Mucosa of rectum (tissue), 2 donors: ENCODE measurements around the gene OR2V2.
A peak's percentile ranks its signal among the peaks of the same experiment; 100 is the strongest.

Source experiments
- H3K27ac ChIP-seq, 2 donors: one replicate each; pipeline ENCODE4 v1.7.0; 2013; ENCODE audit warnings: inconsistent platforms in 2 of 2, low read depth in 2 of 2, low read length in 2 of 2
- H3K27me3 ChIP-seq, 2 donors: one replicate each; pipeline ENCODE4 v1.7.0; 2013; ENCODE audit warnings: low read length in 2 of 2; ENCODE audit not compliant: control insufficient read depth in 2 of 2, insufficient read depth in 2 of 2
- H3K36me3 ChIP-seq, 2 donors: one replicate each; pipeline ENCODE4 v1.7.0; 2013; ENCODE audit warnings: low read length in 2 of 2; ENCODE audit not compliant: control insufficient read depth in 2 of 2, insufficient read depth in 2 of 2
- H3K4me1 ChIP-seq, 2 donors: one replicate each; pipeline ENCODE4 v1.7.0; 2013; ENCODE audit warnings: low read length in 2 of 2, mild to moderate bottlenecking in 1 of 2; ENCODE audit not compliant: control insufficient read depth in 2 of 2, insufficient read depth in 2 of 2
- H3K4me3 ChIP-seq, 2 donors: one replicate each; pipeline ENCODE4 v1.7.0; 2013; ENCODE audit warnings: low read length in 2 of 2
- H3K9ac ChIP-seq, 2 donors: one replicate each; pipeline ENCODE4 v1.7.0; 2013; ENCODE audit warnings: low read length in 2 of 2, low read depth in 1 of 2, mild to moderate bottlenecking in 1 of 2
- H3K9me3 ChIP-seq, 2 donors: one replicate each; pipeline ENCODE4 v1.7.0; 2013; ENCODE audit warnings: low read length in 2 of 2; ENCODE audit not compliant: control insufficient read depth in 2 of 2
- donor health status: healthy.
- donor health status: Normal muscosa, but diverticular disease.

OR2V2 gene

DNA sequence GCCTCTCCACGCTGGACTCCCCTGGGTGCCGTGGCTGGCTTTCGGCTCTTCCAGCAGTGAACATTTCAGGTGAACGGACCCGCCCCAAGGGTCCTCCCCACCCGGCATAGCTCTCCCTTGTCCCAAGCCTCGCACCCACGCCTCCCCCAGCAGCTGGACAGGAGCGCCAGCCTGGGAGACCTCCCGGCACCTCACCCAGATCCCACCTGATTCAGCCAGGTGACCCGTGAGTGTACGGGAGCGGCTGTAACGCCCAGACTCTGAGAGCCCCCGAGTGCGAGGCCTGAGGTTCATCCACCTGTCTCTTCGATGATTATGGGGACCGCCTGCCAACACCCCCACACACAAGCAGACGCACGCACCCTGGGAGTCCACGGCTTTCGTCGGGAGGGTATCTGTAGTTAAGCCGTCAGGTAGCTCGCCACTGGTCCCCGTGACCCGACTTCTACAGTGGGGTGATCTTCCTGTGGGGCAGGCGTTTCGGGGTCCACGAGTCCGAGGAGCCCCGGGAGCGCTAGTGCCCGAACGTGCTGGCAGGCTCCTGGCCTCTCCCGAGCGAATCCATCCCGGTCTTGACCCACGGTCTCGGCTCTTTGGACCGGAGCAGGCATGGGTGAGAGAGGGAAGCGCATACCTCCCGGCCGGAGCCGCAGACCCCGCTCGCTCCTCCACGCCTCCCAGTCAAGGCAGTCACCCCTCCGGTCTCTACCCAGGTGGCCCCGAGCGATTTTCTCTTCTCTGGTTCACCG lies 42.8 kb downstream of the OR2V2 start:
- H3K27me3 ChIP-seq: no peaks in the 10 kb centered on the region
- peaks cover 15% of the 10 kb centered on the region in 2 donors for H3K4me1 ChIP-seq
- peak overlapping the region; percentile 90 to 98 for H3K4me3 ChIP-seq
- H3K36me3 ChIP-seq: no peaks in the 10 kb centered on the region
- H3K27ac ChIP-seq: peak overlapping the region in 1 of 2 donors; percentile 52
- H3K9ac ChIP-seq: peak overlapping the region; percentile 88 to 91
- no peaks in the 10 kb centered on the region for H3K9me3 ChIP-seq

DNA sequence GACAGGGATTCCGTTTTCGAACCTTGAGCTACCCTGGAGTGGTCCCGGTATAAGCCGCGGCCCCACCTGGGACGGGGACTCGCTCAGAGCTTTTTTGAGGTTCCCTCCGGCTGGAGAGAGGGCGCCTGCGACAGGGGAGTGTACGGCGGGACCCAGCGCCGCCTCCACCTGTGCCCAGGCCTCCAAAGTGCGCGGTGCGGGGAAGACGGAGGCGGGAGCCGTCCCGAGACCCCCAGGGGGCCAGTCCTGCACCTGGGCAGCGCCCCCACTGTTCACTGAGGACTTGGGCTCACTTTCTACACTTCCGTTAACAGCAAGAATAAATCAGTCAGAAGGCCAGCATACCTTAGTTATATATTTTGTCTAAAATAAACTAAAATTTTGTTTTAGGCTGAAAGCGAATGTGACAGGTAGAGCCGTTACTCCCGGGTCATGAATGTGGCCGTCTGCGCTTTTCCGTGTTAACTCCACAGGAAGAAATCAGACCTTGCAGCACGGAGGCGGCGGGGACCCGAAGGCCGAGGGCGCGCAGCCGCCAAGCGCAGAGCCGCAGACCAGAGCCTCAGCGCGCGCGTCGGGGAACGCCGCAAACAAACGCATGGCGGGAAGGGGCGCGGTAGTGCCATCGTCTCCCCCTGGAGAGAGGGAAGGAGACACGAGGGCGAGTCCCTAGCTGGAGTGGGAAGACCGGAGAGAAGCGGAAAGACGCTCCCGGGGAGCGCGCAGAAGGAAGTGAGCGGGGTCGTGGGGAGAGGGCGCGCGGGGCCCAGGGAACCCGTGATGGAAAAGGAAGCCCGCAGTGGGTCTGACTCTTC lies 43.5 kb downstream of the OR2V2 start:
- peak overlapping the region; percentile 86 to 92 for H3K27ac ChIP-seq
- no peaks in the 10 kb centered on the region for H3K27me3 ChIP-seq
- H3K4me3 ChIP-seq: peak overlapping the region; percentile 90 to 98
- peaks cover 15% of the 10 kb centered on the region in 2 donors for H3K4me1 ChIP-seq
- H3K36me3 ChIP-seq: no peaks in the 10 kb centered on the region
- no peaks in the 10 kb centered on the region for H3K9me3 ChIP-seq
- peak overlapping the region; percentile 88 to 91 for H3K9ac ChIP-seq

DNA sequence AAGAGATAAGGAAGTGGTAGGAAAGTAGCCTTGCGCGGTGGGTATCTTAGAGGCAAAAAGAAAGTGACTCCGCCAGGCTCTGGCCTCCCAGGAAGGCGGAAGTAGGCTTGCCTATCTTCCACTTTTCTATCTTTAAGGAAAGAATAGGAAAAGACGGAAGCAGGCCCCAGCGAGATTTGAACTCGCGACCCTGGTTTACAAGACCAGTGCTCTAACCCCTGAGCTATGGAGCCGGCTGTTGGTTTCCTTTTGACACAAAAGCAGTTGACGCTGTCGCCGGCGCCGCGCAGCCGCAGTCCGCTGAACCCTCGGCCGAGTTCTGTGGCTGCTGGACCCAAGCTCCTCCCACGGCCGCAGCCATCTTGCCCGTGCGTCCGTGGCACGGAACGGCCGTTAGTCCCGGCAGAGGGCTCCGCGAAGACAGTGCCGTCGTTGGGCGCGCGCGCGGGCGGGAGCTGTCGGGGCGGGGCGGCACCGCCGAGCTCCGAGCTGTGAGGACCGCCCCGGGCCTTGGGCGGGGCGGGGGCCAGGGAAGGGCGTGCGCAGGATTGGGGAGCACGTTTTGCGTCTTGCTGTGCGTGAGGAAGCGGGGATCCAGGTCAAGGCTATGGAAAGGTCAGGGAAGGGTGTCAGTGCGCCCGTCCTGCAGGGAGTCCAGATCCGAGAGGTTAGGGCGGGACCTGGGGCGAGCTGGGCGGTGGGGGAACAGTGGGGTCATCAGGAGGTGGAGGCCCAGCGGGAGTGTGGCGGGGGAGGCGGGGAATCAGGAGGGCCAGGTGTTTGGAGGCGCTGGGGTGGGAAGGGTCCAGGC lies 44.3 kb downstream of the OR2V2 start:
- Histone ChIP-seq H3K27ac (peak overlapping the region; percentile 86 to 92), H3K36me3 (no peaks in the 10 kb centered on the region), H3K4me1 (peaks cover 15% of the 10 kb centered on the region in 2 donors), H3K9ac (peak overlapping the region; percentile 88 to 91), H3K9me3 (no peaks in the 10 kb centered on the region), H3K27me3 (no peaks in the 10 kb centered on the region), H3K4me3 (peak overlapping the region; percentile 90 to 98)

DNA sequence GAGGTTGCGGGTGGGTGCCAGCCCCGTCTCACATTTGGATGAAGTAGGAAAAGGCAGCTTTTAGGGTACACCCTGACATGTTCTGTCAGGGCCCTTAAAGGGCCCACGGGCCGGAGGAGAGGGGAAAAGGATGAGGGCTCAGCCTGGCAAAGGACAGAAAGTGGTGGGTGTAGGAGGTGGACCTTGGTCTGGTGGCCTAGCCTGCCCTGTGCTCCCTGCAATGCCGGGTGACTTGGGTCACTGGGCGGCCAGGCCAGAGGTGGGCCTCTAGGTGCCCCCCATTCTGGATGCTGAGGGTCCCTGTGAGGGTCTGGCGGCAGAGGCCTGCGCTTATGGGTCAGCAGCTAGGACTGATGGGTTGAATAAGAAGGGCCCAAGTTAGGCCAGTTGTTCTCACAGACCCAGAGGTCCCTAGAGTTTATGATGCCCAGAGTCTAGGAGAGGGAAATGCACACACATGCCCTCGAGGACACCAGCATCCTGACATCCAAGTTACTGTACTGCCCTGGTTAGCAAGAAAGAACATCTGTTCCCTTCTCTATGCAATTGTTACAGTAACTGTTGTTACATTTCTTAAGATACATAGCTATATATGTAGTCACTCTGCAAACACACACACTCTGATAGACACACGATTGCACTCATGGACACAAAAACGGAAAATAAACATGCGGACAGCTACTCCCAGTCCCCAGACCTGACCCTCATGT lies 45.1 kb downstream of the OR2V2 start:
- no peaks in the 10 kb centered on the region for H3K27me3 ChIP-seq
- H3K9ac ChIP-seq: peak overlapping the region; percentile 68 to 88
- peak overlapping the region; percentile 90 to 98 for H3K4me3 ChIP-seq

DNA sequence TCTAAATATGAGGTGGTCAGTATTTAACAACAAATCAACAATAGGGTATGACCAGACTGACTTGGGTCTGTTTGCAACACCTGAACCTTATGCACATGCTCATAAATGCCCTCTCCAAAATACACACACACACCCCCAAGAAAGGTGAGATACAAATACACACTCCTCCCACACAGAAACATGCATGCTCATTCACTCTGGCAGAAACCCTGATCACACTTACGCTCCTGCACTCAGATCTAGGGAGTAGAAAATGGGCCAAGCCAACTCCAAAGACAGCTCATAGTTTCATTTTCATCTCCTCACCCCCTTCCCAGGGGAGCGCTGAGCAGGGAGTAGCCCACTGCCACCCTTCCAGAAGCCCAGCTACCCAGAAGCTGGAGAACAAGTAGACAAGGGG lies 46.3 kb downstream of the OR2V2 start:
- H3K4me3 ChIP-seq: no peak overlapping the region
- H3K27ac ChIP-seq: no peak overlapping the region
- H3K4me1 ChIP-seq: peaks cover 12% of the 10 kb centered on the region in 2 donors
- no peak overlapping the region for H3K9ac ChIP-seq
- H3K27me3 ChIP-seq: no peaks in the 10 kb centered on the region
- no peaks in the 10 kb centered on the region for H3K36me3 ChIP-seq
- no peaks in the 10 kb centered on the region for H3K9me3 ChIP-seq

More for the DNA sequence above, 45.1 kb downstream of the OR2V2 start:
- Histone ChIP-seq H3K36me3 (no peaks in the 10 kb centered on the region), H3K4me1 (peaks cover 12 to 15% of the 10 kb centered on the region in 2 donors), H3K27ac (peak overlapping the region; percentile 86 to 92), H3K9me3 (no peaks in the 10 kb centered on the region)

DNA sequence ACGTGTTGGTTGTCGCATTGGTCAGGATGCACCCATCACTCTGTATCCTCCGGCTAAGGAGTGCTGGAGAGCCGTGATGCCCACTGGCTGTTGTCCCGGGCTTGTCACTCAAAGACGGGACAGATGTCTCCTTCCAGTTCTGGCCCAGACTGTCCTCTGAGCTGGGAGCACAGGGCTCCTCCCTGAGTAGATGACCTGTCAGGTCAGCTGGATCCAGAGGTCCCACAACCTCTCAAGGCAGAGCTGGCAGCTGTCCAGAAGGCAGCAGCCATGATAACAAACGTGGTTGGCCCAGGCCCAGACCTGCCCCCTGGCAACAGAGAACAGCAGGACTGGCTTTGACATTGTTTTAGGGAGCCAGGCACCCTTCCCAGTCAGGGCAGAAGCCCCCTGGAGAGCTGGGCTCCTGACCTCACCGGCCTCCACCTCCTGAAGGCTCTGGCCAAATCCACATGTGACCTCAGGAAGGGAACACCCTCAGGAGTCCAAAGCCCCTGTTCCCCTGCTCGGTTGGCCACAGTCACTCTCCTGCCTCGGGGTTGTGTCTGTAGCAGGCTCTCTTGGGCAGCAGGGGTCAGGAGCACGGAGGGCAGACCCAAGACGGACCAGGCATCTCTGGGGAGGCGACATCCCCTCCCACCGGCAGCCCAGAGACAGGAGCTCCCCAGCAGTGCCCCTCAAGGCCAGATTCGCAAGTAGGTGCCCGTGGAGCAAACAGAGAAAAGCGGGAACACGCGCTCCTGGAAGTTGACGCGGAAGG lies 47.3 kb downstream of the OR2V2 start:
- peaks cover 10 to 12% of the 10 kb centered on the region in 2 donors for H3K4me1 ChIP-seq

DNA sequence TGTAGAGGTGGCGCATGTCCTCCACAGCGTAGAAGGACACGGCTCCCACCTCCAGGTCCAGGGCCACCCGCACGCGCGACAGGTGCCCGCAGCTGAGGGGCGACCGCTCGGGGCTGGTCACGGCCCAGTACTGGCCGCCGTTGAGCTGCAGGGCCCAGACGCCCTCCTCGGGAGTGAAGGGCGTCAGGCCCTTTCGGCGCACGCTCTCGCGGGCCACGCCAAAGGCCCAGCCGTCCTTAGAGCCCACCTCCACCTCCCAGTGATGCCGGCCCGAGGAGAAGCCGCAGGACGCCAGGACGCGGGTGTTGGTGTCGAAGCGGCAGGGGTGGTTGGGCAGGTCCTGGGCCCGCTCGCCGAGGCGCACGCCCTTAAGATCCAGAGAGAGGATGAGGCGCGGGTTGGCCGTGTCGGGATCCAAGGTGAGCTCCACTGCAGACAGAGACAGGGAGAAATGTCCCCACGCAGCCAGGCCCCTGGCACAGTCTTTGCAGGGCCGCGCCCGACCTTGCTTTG lies 47.9 kb downstream of the OR2V2 start:
- Histone ChIP-seq H3K4me1 (peaks cover 5 to 11% of the 10 kb centered on the region in 2 donors), H3K4me3 (no peak overlapping the region), H3K9ac (no peak overlapping the region), H3K9me3 (no peaks in the 10 kb centered on the region), H3K27me3 (no peaks in the 10 kb centered on the region), H3K36me3 (no peaks in the 10 kb centered on the region), H3K27ac (no peak overlapping the region)

More for the DNA sequence above, 47.3 kb downstream of the OR2V2 start:
- Histone ChIP-seq H3K9ac (no peak overlapping the region), H3K4me3 (no peak overlapping the region), H3K27me3 (no peaks in the 10 kb centered on the region), H3K36me3 (no peaks in the 10 kb centered on the region), H3K9me3 (no peaks in the 10 kb centered on the region), H3K27ac (no peak overlapping the region)

DNA sequence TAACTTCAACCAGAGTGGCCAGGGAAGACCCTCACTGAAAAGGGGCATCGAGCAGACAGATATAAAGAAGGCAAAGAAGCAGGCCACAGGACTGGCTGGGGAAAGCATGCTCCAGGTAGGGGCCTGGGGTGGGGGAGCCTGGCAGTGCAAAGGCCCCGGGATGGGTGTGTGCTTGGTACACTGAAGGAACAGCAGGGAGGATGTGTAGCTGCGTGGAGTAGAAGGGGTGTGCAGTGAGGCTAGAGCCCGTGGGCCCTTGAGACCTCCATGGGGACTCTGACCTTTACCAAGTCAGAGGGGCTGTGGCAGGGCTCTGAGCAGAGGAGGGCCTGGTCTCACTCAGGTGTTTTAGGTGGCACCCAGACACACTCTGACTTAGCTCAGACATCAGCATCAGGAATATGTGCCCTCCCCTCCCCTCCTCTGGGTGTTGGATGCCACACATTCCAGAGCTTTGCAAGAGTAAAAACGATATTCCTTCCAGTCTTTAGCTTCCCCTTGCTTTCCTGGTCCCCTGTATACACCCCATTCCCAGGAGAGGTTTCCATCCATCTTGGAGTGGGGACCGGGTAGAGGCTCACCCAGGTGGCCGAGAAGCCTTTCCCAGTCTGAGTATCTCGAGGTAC lies 50.1 kb downstream of the OR2V2 start:
- Histone ChIP-seq H3K9me3 (no peaks in the 10 kb centered on the region), H3K27me3 (no peaks in the 10 kb centered on the region), H3K27ac (no peak overlapping the region), H3K36me3 (no peaks in the 10 kb centered on the region), H3K4me1 (peaks cover 2 to 11% of the 10 kb centered on the region in 2 donors), H3K9ac (no peak overlapping the region), H3K4me3 (no peak overlapping the region)
